Activated T-helper 2 cell treated with anti-CD3 and anti-CD28 coated beads, Interferon-gamma antibody, Interleukin-2, Interleukin-4, amounts not matched to agents 10 μg/mL and 5 μg/mL and 100 μg/mL, durations not matched to agents 14 hours and 24 hours and 36 hours (primary cell): Measurements from ENCODE around the gene ITPR2. TPM values are rescaled to one million over a fixed set of nuclear protein-coding genes. Genes with fewer than 3 reads are reported as not detected.
"Not testable (repeated sequence)": the region's sequence is repeated elsewhere in the genome, so short reads cannot be mapped to it uniquely, and the experiment has no call there.

ENCODE experiments used
- DNase-seq: peaks from one replicate; pipeline ENCODE4 v3.0.0; 2021; ENCODE audit warnings: low spot score
- H3K27ac Mint-ChIP-seq: one replicate; pipeline ENCODE4 v1.8.0; 2021; ENCODE audit warnings: mixed read lengths
- H3K27me3 Mint-ChIP-seq: one replicate; pipeline ENCODE4 v1.8.0; 2021; ENCODE audit warnings: low read depth, mixed read lengths
- H3K36me3 Mint-ChIP-seq: one replicate; pipeline ENCODE4 v1.8.0; 2021; ENCODE audit warnings: low read depth, mixed read lengths
- H3K4me1 Mint-ChIP-seq: one replicate; pipeline ENCODE4 v1.8.0; 2021; ENCODE audit warnings: low read depth, mixed read lengths
- H3K4me3 Mint-ChIP-seq: one replicate; pipeline ENCODE4 v1.8.0; 2021; ENCODE audit warnings: low read depth, mild to moderate bottlenecking, moderate library complexity, mixed read lengths
- H3K9me3 Mint-ChIP-seq: one replicate; pipeline ENCODE4 v1.8.0; 2021; ENCODE audit warnings: mixed read lengths
- intact Hi-C: fragments of 100-400 bp; cut with micrococcal nuclease; formaldehyde crosslinking; loops from one replicate; pipeline ENCODE4 v1.15.1; 2023
- total RNA-seq: library from RNA; stranded (reverse); gene quantifications from 2 replicates; pipeline ENCODE4 v1.2.3, GENCODE V29; 2022

Gene ITPR2
- total RNA-seq, 1 donor from 2014 or later = 49.3 TPM

DNA sequence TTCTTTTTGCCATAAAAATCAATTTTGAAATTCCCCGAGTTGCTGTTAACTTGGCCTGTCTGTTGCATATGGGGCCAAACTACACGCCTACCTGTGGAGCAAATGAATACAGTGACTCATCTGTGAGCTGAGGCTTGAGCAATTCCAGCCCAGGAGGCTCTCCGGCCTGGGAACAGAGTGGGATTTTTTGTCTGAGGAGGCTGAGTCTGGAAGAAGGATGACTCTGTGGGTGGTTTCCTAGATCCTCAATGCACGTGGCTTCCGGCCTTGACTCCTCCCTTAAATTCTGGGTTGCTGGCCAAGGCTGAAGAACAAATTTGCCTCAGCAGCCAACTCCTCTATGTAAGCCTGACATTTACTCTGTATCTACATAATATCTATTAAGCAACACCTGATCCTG lies 513.5 kb downstream of the ITPR2 start:
- peaks cover 8% of the 10 kb centered on the region for H3K4me1 Mint-ChIP-seq
- intact Hi-C loops = no loop called here
- no peak overlapping the region for H3K4me3 Mint-ChIP-seq
- no peaks in the 10 kb centered on the region for H3K9me3 Mint-ChIP-seq
- DNase-seq = no peak
- peaks cover 21% of the 10 kb centered on the region for H3K27me3 Mint-ChIP-seq
- no peak overlapping the region for H3K27ac Mint-ChIP-seq
- H3K36me3 Mint-ChIP-seq = no peaks in the 10 kb centered on the region

DNA sequence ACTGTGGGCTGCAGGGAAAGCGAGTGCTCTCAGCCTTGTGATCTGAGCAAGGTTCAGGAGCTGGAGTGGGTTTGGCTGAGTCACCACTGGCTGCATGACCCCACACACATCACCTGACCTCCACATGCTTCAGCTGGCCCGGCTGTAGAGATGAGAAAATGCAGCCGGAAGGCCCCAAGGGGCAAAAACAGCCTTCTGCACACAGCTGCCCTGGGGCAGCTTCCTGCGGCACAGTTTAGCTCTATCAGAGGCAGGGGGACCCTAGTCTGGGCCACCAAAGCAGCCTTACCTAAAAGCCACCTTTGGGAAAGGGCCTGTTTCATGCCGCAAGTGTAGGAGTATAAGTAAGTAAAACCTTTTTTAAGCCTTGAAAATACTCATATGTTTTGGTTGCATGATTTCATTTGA lies 514.3 kb downstream of the ITPR2 start:
- H3K27me3 Mint-ChIP-seq = peaks cover 21% of the 10 kb centered on the region
- H3K4me3 Mint-ChIP-seq = no peak overlapping the region
- peaks cover 8% of the 10 kb centered on the region for H3K4me1 Mint-ChIP-seq
- no peak for DNase-seq
- H3K36me3 Mint-ChIP-seq = no peaks in the 10 kb centered on the region
- H3K27ac Mint-ChIP-seq = no peak overlapping the region
- intact Hi-C loops = loop anchor here (1.0 kb wide), 1 partner anchor 44 kb away; no protein-coding TSS in a partner anchor
- H3K9me3 Mint-ChIP-seq = peaks cover 4% of the 10 kb centered on the region

DNA sequence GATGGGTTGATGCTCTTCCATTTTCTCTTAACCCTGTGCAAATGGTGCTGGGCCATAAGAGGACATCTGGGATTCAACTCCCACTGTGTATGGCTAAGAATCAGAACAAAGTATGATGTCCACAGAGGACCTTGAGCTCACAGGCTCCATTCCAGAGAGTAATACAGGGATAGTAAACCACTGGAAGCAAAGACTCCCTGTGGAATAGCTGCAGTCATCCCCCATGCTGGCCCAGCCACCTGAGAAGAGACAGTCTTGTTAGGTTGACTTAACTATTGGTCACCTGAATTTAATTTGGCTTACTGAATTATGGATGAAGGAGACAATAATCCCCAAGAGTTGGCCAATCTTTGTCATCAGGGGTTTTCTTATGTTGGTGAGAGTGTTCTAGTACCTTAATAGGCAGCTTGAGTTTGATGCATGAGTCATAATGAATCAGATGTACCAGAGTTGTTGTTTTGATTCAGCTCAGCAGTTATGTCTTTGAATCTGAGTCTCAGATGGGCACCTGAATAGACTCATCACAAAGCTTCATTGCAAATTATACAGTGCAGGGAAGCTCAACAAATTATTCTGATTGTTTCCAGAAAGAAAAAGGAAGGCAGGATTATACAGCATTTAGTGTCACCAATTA lies 514.9 kb downstream of the ITPR2 start:
- DNase-seq = no peak
- intact Hi-C loops = loop anchor here (1.0 kb wide), 1 partner anchor 44 kb away; no protein-coding TSS in a partner anchor
- peaks cover 8% of the 10 kb centered on the region for H3K4me1 Mint-ChIP-seq
- peaks cover 11% of the 10 kb centered on the region for H3K9me3 Mint-ChIP-seq
- peaks cover 25% of the 10 kb centered on the region for H3K27me3 Mint-ChIP-seq
- H3K27ac Mint-ChIP-seq = peak overlapping the region; percentile 6
- no peak overlapping the region for H3K4me3 Mint-ChIP-seq
- no peaks in the 10 kb centered on the region for H3K36me3 Mint-ChIP-seq

DNA sequence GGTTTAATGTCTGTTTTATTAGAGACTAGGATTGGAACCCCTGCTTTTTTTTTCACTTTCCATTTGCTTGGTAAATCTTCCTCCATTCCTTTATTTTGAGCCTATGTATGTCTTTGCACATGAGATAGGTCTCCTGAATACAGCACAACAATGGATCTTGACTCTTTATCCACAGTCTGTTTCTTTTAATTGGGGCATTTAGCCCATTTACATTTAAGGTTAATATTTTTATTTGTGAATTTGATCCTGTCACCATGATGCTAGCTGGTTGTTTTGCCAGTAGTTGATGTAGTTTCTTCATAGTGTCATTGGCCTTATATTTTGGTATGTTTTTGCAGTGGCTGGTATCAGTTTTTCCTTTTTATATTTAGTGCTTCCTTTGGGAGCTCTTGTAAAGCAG lies 518.9 kb downstream of the ITPR2 start:
- Mint-ChIP-seq H3K9me3 (peaks cover 16% of the 10 kb centered on the region), H3K27me3 (peaks cover 16% of the 10 kb centered on the region)
- H3K4me3 Mint-ChIP-seq, intact Hi-C loops, H3K27ac Mint-ChIP-seq, H3K36me3 Mint-ChIP-seq, H3K4me1 Mint-ChIP-seq, DNase-seq: not testable (repeated sequence)

DNA sequence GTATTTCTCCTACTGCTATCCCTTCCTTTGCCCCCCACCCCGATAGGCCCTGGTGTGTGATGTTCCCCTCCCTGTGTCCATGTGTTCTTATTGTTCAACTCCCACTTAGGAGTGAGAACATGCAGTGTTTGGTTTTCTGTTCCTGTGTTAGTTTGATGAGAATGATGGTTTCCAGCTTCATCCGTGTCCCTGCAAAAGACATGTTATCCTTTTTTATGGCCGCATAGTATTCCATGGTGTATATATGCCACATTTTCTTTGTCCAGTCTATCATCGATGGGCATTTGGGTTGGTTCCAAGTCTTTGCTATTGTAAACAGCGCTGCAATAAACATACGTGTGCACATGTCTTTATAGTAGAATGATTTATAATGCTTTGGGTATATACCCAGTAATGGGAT lies 522.5 kb downstream of the ITPR2 start:
- H3K4me3 Mint-ChIP-seq, H3K36me3 Mint-ChIP-seq, H3K4me1 Mint-ChIP-seq, H3K27ac Mint-ChIP-seq, DNase-seq, intact Hi-C loops: not testable (repeated sequence)
- Mint-ChIP-seq H3K9me3 (peaks cover 16% of the 10 kb centered on the region), H3K27me3 (peaks cover 30% of the 10 kb centered on the region)

DNA sequence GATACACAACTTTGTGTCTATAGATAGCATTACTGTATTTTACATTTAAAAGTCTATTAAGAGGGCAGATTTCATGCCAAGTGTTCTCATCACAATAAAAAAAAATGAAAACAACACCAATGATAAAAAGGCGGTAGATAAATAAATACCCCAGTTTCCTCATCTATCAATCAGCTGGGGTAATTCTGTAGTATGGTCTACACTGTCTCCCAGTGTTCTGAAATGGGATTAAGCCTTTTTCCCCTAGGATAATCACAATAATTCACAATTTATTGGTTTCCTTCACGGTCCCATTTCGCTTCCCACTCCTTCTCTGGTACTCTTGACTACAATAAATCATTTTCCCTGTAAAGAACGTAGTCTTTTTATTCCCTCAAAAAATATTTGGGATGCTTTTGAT lies 523.4 kb downstream of the ITPR2 start:
- DNase-seq = no peak
- Mint-ChIP-seq H3K4me1 (no peaks in the 10 kb centered on the region), H3K27me3 (peaks cover 28% of the 10 kb centered on the region), H3K36me3 (no peaks in the 10 kb centered on the region), H3K27ac (no peak overlapping the region), H3K9me3 (peaks cover 16% of the 10 kb centered on the region), H3K4me3 (no peak overlapping the region)
- intact Hi-C loops = no loop called here

DNA sequence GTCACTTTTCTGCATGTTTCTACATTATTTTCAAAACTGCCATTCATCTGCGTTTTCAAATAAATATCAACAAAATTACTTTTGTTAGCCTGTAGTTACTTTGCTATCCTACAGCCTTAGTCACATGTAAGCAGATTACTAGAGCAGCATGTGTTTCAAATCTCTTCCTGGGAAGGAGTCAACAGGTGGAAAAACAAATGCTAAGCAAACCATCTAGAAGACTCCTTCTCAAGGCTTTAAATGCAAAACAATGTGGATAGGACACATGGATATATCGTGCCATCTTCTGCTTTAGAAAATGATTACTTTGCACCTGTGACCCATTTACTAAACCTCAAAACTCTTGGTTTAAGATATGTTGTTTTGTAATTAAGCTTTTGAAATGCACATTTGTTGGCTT lies 528.7 kb downstream of the ITPR2 start:
- Mint-ChIP-seq H3K9me3 (no peaks in the 10 kb centered on the region), H3K27me3 (peaks cover 35% of the 10 kb centered on the region), H3K4me1 (peaks cover 4% of the 10 kb centered on the region), H3K36me3 (no peaks in the 10 kb centered on the region), H3K27ac (no peak overlapping the region), H3K4me3 (no peak overlapping the region)
- intact Hi-C loops = no loop called here
- no peak for DNase-seq

DNA sequence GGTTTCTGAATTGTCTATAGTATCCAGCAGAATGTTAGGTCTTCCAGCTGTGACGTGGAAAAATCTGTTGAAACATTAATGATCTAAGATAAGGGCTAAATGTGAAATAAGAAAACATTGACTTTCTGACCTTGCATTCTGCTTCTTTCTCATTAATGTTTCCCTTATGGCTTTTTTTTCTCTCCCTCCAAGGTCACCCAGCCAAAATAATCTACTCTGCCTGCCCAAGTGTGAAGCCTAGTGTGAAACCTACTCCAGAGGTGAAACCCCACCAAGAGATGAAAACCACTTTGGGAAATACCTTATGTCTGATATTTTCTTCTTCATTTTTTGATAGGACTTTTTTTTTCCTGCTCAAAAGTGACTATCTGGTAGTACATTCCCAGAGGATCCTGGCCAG lies 529.6 kb downstream of the ITPR2 start:
- DNase-seq = no peak
- Mint-ChIP-seq H3K27ac (no peak overlapping the region), H3K36me3 (no peaks in the 10 kb centered on the region), H3K4me1 (peaks cover 12% of the 10 kb centered on the region), H3K4me3 (no peak overlapping the region), H3K9me3 (no peaks in the 10 kb centered on the region), H3K27me3 (peaks cover 32% of the 10 kb centered on the region)
- intact Hi-C loops = no loop called here

DNA sequence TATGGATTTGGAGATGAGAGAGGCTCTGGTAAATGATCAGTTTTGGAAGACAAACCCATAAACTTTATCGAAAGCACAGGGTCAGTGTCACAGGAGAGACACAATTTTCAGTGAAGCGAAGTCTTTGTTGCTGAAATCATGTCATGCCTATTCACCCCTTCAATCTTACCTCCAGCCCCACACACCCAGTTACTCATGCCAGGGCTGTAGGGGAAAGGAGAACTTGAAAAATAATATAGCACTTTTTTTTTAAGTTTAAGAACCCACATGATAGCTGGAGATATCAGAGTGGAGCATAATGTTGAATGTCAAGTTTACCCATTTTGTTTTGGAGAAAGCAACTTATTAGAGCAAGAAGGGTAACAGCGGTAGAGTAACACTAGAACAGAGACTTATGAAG lies 530.2 kb downstream of the ITPR2 start:
- Mint-ChIP-seq H3K27me3 (peaks cover 30% of the 10 kb centered on the region), H3K9me3 (no peaks in the 10 kb centered on the region), H3K4me3 (no peak overlapping the region), H3K4me1 (peaks cover 17% of the 10 kb centered on the region), H3K27ac (no peak overlapping the region), H3K36me3 (no peaks in the 10 kb centered on the region)
- no peak for DNase-seq
- intact Hi-C loops = no loop called here

DNA sequence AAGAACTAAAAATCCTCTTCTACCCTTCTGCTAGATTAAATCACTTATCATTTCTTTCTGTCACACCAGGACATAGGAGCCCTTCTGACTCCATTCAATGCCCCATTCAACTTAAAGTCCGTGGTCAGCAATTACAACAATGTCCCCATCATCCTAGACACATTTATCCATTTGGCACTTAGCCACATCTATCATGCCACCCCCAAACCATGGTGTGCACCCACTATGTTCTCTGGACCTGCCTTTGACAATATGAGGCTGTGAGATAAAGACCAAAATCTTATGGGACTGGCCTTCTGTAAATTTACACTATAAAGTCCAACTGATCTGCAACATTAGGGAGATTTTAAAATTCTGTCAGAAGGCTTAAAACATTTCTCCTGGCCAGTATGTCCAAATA lies 533.2 kb downstream of the ITPR2 start:
- H3K36me3 Mint-ChIP-seq = no peaks in the 10 kb centered on the region
- no peak for DNase-seq
- peaks cover 25% of the 10 kb centered on the region for H3K27me3 Mint-ChIP-seq
- H3K4me3 Mint-ChIP-seq = no peak overlapping the region
- no peak overlapping the region for H3K27ac Mint-ChIP-seq
- H3K4me1 Mint-ChIP-seq = peaks cover 23% of the 10 kb centered on the region
- intact Hi-C loops = loop anchor here (1.0 to 2.0 kb wide), 2 partner anchors 25 to 47 kb away; no protein-coding TSS in a partner anchor
- H3K9me3 Mint-ChIP-seq = peaks cover 4% of the 10 kb centered on the region

DNA sequence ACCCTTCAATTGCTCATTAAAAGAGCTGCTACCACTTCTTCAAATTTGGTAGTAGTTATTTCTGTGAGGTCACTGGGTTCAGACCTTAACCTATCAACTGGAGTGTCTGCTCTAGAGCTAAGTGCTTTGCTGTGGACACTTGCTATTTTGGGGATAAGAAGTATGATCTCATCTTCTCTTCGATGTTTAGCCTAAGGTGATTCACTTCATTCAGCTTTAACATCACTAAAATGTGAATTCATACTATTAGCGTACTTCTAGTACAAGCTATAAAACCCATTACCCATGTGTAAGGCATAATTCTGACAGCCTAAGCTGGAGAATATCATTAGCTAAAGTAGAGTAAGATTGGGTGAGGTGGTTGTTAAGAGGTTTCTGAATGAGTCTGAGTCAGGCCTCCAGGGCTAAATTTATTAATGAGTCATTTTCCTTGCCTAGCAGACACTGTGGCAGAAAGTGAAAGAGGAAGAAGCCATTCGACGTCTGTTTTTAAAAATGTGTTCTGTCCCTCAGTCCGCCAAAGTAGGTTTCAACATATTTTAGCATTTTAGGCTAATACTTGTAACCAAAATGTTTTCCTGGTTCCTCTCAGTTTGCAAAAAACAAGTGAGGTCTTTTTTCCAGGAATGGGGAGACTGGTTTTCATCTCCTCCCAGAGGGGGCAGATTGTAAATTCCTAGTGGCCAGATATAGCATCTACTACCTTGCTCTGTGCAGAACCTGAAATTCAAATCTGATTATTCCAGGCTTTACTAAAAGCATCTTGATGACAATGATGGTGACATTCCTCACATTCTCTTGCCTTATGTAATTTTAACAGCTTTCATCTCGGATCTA lies 534.0 kb downstream of the ITPR2 start:
- DNase-seq = no peak
- Mint-ChIP-seq H3K4me1 (peaks cover 23% of the 10 kb centered on the region), H3K27me3 (peaks cover 23% of the 10 kb centered on the region), H3K9me3 (peaks cover 4% of the 10 kb centered on the region), H3K36me3 (no peaks in the 10 kb centered on the region), H3K4me3 (peak overlapping the region; percentile 28), H3K27ac (no peak overlapping the region)
- intact Hi-C loops = loop anchor here (1.0 to 2.0 kb wide), 2 partner anchors 25 to 48 kb away; no protein-coding TSS in a partner anchor

DNA sequence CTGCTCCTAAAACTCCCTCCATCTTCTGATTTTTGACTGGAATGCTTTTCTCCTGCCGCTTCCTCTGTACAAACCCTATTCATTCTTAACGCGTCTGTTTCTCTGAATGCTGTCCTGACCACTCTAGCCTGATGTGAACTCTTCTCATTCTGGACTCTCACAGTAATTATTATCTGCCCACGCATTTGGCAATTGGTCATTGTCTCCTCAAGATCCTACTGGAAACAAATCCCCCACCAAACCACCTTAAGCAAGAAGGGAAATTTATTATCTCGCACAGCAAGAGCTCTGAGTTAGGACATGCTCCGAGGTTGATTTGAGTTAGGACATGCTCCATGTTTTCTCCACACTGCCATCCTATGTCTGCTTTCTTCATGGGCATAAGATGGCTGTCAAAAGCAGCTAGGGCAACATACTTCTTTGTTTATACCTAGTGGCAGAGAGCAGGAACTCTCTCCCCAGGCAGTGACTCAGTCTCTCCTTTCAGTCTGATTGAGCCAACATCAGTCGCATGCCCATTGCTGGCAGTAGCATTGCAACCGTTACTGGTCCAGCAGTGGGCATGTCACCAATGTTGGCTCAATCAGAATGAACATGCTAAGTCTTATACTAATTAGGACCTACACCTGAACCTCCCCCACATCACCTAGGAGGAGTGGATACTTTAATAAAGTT lies 535.5 kb downstream of the ITPR2 start:
- intact Hi-C loops = loop anchor here (2.0 kb wide), 1 partner anchor 49 kb away; no protein-coding TSS in a partner anchor
- Mint-ChIP-seq H3K9me3 (peaks cover 4% of the 10 kb centered on the region), H3K4me1 (peaks cover 23% of the 10 kb centered on the region), H3K4me3 (no peak overlapping the region), H3K27ac (no peak overlapping the region), H3K27me3 (peaks cover 18% of the 10 kb centered on the region), H3K36me3 (no peaks in the 10 kb centered on the region)
- DNase-seq = no peak

DNA sequence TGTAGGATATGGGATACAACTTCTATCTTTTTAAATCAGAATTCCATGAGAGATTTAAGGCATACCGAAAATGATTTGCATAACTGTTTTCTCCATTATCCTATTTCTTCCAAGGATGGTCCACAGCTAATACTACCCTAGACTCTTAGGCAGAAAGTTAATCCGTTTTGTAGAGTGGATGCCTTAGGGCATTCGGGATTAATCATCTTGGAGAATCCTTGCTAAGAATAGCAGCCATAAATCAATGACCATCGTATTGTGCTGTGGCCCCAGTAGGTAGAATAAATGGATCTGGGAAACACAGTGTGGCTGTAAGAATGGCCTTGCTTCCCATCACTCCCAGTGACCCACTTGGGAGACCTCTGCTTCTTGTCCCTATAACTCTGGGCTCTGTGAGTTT lies 538.0 kb downstream of the ITPR2 start:
- Mint-ChIP-seq H3K4me3 (no peak overlapping the region), H3K9me3 (peaks cover 4% of the 10 kb centered on the region), H3K27ac (no peak overlapping the region), H3K27me3 (peaks cover 16% of the 10 kb centered on the region), H3K4me1 (peaks cover 27% of the 10 kb centered on the region), H3K36me3 (no peaks in the 10 kb centered on the region)
- intact Hi-C loops = no loop called here
- DNase-seq = no peak
